ENCODE data around the gene CACNA1C.

The CACNA1C gene

DNA sequence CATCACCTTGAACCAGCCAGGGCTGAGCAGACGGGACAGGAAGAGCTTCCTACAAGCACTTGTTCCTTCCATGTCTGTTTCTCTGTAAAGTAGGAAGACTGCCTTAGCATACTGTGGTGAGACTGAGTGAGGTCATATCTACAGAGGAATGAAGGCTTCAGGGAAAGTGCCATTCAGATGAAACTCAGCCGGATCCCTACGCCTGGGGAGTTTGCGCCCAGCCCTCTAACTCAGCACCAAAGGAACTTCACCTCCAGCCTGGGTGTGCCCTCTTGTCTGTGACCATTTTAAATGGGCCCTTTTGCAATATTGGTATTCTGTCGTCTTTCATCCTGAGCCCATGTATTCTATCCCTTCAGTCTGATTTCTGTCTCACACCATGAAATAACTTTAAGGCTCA, 566.3 kb downstream of the CACNA1C start:
- no peak for TF ChIP-seq CTCF (conservative IDR thresholded peaks at IDR 0.05; ENCODE audit: low read depth, low read length)

DNA sequence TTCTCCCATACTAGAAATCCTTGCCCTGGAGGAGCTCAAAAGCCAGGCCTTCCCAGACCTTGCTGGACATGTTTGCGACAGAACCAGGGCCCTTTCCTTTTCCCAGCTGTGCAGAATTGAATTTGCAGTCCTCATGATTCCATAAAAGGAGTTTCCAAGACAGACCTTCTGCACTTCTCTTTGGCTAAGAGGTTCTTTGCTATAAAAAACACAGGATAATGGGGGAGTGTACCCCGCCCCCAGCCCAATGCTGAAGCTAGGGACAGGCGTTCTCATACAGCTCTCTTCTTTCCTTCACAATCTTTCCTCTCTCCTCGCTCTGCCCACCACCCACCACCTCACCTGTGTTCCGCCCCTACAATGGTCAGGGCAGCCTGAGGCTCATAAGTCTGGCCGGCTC, 569.7 kb downstream of the CACNA1C start:
- Histone ChIP-seq H3K9ac (no peak overlapping the region), H2AFZ (ENCODE audit: low read depth) (no peak overlapping the region), H3K27ac (no peak overlapping the region), H3K27me3 (ENCODE audit: insufficient read depth, low read depth) (no peaks in the 10 kb centered on the region), H3K4me2 (no peak overlapping the region), H3K79me2 (ENCODE audit: insufficient read depth, low read depth) (no peaks in the 10 kb centered on the region), H4K20me1 (ENCODE audit: insufficient read depth) (no peaks in the 10 kb centered on the region), H3K36me3 (ENCODE audit: insufficient read depth) (no peaks in the 10 kb centered on the region), H3K4me3 (IDR thresholded peaks at IDR 0.05; ENCODE audit: insufficient read depth, low read depth, low read length) (no peak overlapping the region), H3K4me1 (ENCODE audit: low read depth, poor library complexity, severe bottlenecking) (no peaks in the 10 kb centered on the region)
- TF ChIP-seq CTCF (conservative IDR thresholded peaks at IDR 0.05; ENCODE audit: low read depth, low read length) = no peak

More for the DNA sequence above, 566.3 kb downstream of the CACNA1C start:
- H3K9ac ChIP-seq = no peak overlapping the region
- H4K20me1 ChIP-seq (ENCODE audit: insufficient read depth) = no peaks in the 10 kb centered on the region
- no peak overlapping the region for H3K27ac ChIP-seq
- no peak overlapping the region for H3K4me2 ChIP-seq
- H3K36me3 ChIP-seq (ENCODE audit: insufficient read depth) = no peaks in the 10 kb centered on the region
- H3K4me1 ChIP-seq (ENCODE audit: low read depth, poor library complexity, severe bottlenecking) = no peaks in the 10 kb centered on the region
- no peaks in the 10 kb centered on the region for H3K27me3 ChIP-seq (ENCODE audit: insufficient read depth, low read depth)
- no peak overlapping the region for H3K4me3 ChIP-seq (IDR thresholded peaks at IDR 0.05; ENCODE audit: insufficient read depth, low read depth, low read length)
- H3K79me2 ChIP-seq (ENCODE audit: insufficient read depth, low read depth) = no peaks in the 10 kb centered on the region
- no peak overlapping the region for H2AFZ ChIP-seq (ENCODE audit: low read depth)

- no peak overlapping the region for H3K27ac ChIP-seq
- no peaks in the 10 kb centered on the region for H3K79me2 ChIP-seq (ENCODE audit: insufficient read depth, low read depth)
- H3K9ac ChIP-seq = no peak overlapping the region
- TF ChIP-seq CTCF (conservative IDR thresholded peaks at IDR 0.05; ENCODE audit: low read depth, low read length) = no peak
- no peaks in the 10 kb centered on the region for H3K36me3 ChIP-seq (ENCODE audit: insufficient read depth)
- no peaks in the 10 kb centered on the region for H4K20me1 ChIP-seq (ENCODE audit: insufficient read depth)
- no peak overlapping the region for H3K4me2 ChIP-seq
- no peaks in the 10 kb centered on the region for H3K4me1 ChIP-seq (ENCODE audit: low read depth, poor library complexity, severe bottlenecking)
- 0 out of 2 replicates have a peak, but pooled peaks cover 2% of the 10 kb centered on the region for H3K27me3 ChIP-seq (ENCODE audit: insufficient read depth, low read depth)
- no peak overlapping the region for H2AFZ ChIP-seq (ENCODE audit: low read depth)
- H3K4me3 ChIP-seq (IDR thresholded peaks at IDR 0.05; ENCODE audit: insufficient read depth, low read depth, low read length) = no peak overlapping the region
Measured at GRCh38 chr12:2623472-2623871, 570.7 kb downstream of the CACNA1C start.

- Histone ChIP-seq H3K27ac (no peak overlapping the region), H3K27me3 (ENCODE audit: insufficient read depth, low read depth) (0 out of 2 replicates have a peak, but pooled peaks cover 4% of the 10 kb centered on the region), H3K4me1 (ENCODE audit: low read depth, poor library complexity, severe bottlenecking) (no peaks in the 10 kb centered on the region), H3K36me3 (ENCODE audit: insufficient read depth) (no peaks in the 10 kb centered on the region), H4K20me1 (ENCODE audit: insufficient read depth) (no peaks in the 10 kb centered on the region), H3K79me2 (ENCODE audit: insufficient read depth, low read depth) (no peaks in the 10 kb centered on the region), H2AFZ (ENCODE audit: low read depth) (no peak overlapping the region), H3K9ac (no peak overlapping the region), H3K4me3 (IDR thresholded peaks at IDR 0.05; ENCODE audit: insufficient read depth, low read depth, low read length) (no peak overlapping the region), H3K4me2 (no peak overlapping the region)
- peak; percentile 33; the same call in 1 of the 2 replicates for TF ChIP-seq CTCF (conservative IDR thresholded peaks at IDR 0.05; ENCODE audit: low read depth, low read length)
Measured at GRCh38 chr12:2624543-2625288, 571.9 kb downstream of the CACNA1C start.
